Measurements from ENCODE around the gene ADAMTS3.
A peak's percentile ranks its signal among the peaks of the same experiment; 100 is the strongest.

Gene ADAMTS3

DNA sequence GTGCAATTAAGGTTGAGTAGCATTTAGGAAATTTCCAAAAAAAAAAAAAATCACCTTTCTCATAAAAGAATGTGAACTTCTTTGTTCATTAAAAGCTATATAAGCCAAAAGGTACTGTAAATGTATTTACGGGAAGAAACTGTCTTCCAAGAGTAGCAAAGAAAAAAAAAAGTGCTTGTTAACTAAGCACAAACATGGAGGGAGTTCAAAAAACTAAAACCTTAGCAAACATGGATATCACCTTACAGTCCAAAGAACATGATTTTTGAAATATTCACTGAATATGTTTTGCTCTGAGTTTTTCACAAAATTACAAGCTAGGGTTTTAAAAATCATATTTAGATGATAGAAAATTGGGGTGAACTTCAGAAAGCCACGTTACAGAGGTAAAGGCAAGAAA, 217.5 kb downstream of the ADAMTS3 start:
- no peak overlapping the region for H3K4me3 ChIP-seq (ENCODE audit: low read depth, low read length)
- TF ChIP-seq, protein P1, sequence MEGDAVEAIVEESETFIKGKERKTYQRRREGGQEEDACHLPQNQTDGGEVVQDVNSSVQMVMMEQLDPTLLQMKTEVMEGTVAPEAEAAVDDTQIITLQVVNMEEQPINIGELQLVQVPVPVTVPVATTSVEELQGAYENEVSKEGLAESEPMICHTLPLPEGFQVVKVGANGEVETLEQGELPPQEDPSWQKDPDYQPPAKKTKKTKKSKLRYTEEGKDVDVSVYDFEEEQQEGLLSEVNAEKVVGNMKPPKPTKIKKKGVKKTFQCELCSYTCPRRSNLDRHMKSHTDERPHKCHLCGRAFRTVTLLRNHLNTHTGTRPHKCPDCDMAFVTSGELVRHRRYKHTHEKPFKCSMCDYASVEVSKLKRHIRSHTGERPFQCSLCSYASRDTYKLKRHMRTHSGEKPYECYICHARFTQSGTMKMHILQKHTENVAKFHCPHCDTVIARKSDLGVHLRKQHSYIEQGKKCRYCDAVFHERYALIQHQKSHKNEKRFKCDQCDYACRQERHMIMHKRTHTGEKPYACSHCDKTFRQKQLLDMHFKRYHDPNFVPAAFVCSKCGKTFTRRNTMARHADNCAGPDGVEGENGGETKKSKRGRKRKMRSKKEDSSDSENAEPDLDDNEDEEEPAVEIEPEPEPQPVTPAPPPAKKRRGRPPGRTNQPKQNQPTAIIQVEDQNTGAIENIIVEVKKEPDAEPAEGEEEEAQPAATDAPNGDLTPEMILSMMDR (IDR thresholded peaks at IDR 0.05; ENCODE audit: control insufficient read depth, extremely low read depth, insufficient read depth) = no peak
- DNase-seq (ENCODE audit: low read depth) = peak; percentile 83

DNA sequence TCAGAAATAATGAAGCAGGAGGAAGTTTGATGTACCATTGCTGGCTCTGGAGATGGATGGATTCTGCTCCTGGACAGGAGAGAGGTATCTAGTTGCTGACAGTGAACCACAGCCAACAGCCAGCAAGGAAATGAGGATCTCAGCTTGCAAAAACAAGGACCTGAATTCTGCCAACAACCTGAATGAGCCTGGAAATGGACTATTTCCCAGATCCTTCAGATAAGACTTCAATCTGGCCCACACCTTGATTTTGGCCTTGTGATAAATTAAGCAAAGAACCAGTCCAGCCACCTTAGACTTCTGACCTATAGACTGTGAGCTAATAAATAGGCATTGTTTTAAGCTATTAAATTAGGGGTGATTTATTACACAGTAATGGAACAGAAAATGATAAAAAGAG, 220.3 kb downstream of the ADAMTS3 start:
- TF ChIP-seq, protein P1 (IDR thresholded peaks at IDR 0.05; ENCODE audit: control insufficient read depth, extremely low read depth, insufficient read depth) = no peak
- DNase-seq (ENCODE audit: low read depth) = peak; percentile 96
- no peak overlapping the region for H3K4me3 ChIP-seq (ENCODE audit: low read depth, low read length)

DNA sequence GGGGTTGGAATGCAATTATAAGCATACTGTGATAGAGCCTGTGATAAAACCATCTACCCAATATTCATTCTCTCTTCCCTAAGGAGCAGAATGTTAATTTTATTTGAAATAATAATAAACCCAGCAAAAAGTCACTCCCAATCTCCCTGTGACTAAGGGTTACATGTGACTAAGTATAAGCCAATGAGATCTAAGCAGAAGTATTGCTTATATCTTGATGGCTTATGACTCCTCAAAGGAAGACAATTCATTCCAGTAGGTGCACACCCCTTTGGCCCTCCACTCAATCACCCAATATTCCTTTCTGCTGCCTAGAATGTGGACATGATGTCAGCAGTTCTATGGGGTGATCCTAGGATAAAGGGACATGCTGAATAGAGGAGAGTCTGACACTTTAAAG, 224.6 kb downstream of the ADAMTS3 start:
- DNase-seq (ENCODE audit: low read depth) = no peak
- TF ChIP-seq, protein P1 (IDR thresholded peaks at IDR 0.05; ENCODE audit: control insufficient read depth, extremely low read depth, insufficient read depth) = no peak
- H3K4me3 ChIP-seq (ENCODE audit: low read depth, low read length) = no peak overlapping the region

DNA sequence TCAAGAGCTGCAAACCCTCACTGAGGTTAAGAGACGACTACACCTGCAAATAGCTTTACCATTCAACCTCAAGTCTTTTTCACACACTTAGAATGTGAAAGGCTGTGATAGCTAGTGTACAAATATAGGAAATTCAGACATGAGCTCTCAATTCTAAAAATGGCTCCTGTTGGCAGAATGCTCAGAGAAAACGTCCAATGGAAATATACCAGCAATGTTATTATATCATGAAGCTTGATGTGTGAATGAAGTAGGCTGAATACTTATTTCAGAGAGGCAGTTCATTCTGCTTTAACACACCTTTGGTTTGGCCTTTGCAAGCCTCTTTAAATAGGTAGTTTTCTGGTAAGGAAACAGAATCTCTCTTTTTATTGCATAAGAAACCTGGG, 227.6 kb downstream of the ADAMTS3 start:
- no peak for DNase-seq (ENCODE audit: low read depth)
- H3K4me3 ChIP-seq (ENCODE audit: low read depth, low read length) = no peak overlapping the region
- TF ChIP-seq, protein P1 (IDR thresholded peaks at IDR 0.05; ENCODE audit: control insufficient read depth, extremely low read depth, insufficient read depth) = no peak

DNA sequence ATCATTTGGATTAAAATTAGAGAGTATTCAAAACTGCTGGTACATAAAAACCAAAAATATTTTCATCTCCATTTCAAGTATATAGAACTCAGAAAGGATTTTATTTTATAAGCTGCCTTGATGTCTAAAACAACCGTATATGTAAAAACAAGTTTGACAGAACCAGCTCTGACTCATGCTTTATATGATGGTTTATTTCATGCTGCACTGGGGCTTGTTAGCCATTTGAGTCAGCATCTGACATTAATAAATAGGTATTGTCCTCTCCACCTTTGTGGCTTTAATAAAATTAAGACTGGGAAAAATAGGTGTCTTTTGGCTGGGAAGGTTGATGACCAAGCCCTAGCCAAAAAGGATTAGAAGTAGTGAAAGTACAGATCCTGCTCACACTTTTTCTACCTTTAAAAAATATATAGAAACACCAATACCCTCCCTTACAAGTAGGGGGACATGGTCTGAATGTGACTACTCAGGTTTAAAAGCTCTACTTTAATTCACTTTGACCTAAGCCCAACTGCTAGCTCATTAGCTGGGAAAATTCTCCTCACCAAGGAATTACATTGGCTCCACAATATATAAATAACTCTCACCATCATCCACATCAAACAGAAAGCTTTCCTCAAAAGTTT, 228.1 kb downstream of the ADAMTS3 start:
- H3K4me3 ChIP-seq (ENCODE audit: low read depth, low read length) = no peak overlapping the region
- DNase-seq (ENCODE audit: low read depth) = no peak
- TF ChIP-seq, protein P1 (IDR thresholded peaks at IDR 0.05; ENCODE audit: control insufficient read depth, extremely low read depth, insufficient read depth) = no peak

DNA sequence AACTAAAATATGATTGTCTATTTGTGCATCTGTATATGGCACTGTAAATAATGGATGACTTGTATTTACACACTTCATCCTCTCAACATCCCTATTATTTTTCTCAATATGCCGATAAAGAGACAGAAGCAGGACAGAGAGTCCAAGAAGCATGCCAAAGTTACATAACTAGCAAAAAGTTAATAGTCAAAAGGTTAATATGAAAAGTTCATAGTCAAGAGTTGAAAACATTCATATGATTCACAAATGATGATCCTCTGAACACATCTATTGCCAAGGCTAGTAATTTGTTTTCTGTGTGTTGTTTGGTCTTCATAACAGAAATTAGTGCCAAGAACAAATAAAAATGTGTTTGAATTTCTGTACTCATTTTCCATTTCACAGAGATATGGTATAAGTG, 231.0 kb downstream of the ADAMTS3 start:
- no peak for DNase-seq (ENCODE audit: low read depth)

More for the DNA sequence above, 231.0 kb downstream of the ADAMTS3 start:
- no peak overlapping the region for H3K4me3 ChIP-seq (ENCODE audit: low read depth, low read length)
- TF ChIP-seq, protein P1 (IDR thresholded peaks at IDR 0.05; ENCODE audit: control insufficient read depth, extremely low read depth, insufficient read depth) = no peak

Measured in LNCaP clone FGC (cell line).